Subcutaneous adipose tissue (tissue), 4 donors: Measurements from ENCODE around the gene SH3RF1. TPM values are rescaled to one million over a fixed set of nuclear protein-coding genes. Genes with fewer than 3 reads are reported as not detected.

Source experiments
- CTCF ChIP-seq: fragments of 450-650 bp; IDR thresholded peaks from one replicate; pipeline ENCODE4 v1.5.1; 2016; ENCODE audit warnings: low read depth, mild to moderate bottlenecking, control low read depth, antibody characterized with exemption, moderate library complexity
- total RNA-seq, 4 donors: library from RNA; depleted of rRNA; stranded (reverse); fragments of >200 nt; gene quantifications; one replicate each; pipeline ENCODE4 v1.1.0, GENCODE V29; 2016

Gene SH3RF1
- total RNA-seq, 4 donors from 2014 or later, result 12.9 to 36.9 (median 20.8) TPM

- TF ChIP-seq CTCF, result no peak
Observed at GRCh38 chr4:169248645-169249044, 22.1 kb downstream of the SH3RF1 start.

GRCh38 chr4:169246957-169247396, 23.8 kb downstream of the SH3RF1 start:
- TF ChIP-seq CTCF, result no peak

- TF ChIP-seq CTCF, result no peak
Observed at GRCh38 chr4:169246279-169246678, 24.5 kb downstream of the SH3RF1 start.

- no peak for TF ChIP-seq CTCF
Observed at GRCh38 chr4:169245061-169245460, 25.7 kb downstream of the SH3RF1 start.

DNA sequence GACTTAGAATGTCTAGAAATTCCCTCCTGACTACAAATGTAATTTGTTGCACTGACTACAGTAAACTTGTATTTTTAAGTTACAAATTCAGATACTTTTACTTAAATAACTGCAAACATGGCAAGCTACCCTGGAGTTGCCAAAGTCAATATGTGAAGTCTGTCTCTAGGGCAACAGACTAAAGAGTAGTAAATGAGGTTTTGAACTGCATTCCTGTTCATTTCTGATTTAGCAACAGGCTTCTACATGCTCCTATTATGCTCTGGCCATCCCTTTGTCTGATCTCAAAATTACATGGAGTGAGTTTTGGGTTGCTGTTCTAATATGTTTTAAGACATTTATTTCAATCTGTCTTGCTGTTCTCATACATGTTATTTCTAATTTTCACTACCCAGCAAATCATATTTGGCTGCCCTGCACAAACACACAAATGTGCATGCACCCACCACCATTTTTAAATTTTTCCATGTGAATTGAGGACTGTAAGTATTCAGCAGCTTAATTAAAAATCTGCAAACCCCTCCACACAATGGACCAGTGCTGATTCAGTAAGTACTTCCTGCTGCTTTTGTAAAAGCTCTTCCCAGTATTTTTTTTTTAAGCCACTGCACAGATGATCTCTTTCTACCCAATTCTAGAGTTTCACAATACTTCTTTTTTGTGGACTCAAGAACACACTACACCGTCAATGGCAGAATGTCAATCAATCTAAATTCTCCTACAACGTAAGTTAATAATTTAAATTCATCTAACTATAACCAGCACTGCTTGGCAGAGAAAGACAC, 26.7 kb downstream of the SH3RF1 start:
- TF ChIP-seq CTCF, result no peak

GRCh38 chr4:169241464-169241863, 29.3 kb downstream of the SH3RF1 start:
- TF ChIP-seq CTCF, result no peak

DNA sequence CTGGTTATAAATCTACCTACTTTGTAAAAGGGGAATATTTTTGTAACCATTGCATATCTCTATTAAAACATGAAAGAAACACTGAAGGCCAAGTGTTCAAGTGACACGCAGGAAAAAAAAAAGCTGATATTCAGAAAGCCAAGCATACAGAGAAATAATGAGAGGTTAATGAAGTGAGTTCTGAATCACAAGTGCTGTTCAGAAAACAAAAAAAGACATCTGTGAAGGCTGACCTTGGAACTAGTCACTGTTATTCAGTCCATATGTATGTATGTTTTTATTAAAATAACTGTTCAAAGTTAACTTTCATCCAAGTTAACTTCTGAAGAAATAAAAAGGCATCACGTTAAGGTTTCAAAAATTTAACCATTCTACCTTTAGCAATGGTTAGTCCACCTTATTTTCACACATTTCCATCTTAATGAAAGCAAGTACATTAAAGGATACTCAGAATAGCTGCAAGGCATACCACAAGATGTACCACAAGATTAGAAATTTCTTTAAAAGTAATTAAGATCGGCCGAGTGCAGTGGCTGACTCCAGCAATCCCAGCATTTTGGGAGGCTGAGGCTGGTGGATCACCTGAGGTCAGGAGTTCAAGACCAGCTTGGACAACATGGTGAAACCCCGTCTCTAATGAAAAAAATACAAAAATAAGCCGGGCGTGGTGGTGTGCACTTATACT, 31.4 kb downstream of the SH3RF1 start:
- no peak for TF ChIP-seq CTCF
